Stomach (tissue), 4 donors: ENCODE results near the gene TNS3.

Source experiments
- EP300 ChIP-seq: sonication (generic); formaldehyde crosslinking; IDR thresholded peaks from one replicate; pipeline ENCODE4 v1.6.1; 2017; ENCODE audit warnings: antibody characterized with exemption
- TF ChIP-seq, protein P1 (sequence below), 7 experiments: fragments of 450-650 bp in 4 of 7; fragments of 200-600 bp in 3 of 7; sonication (generic) in 3 of 7; IDR thresholded peaks; one replicate each; pipeline ENCODE4 v1.5.1; 2016 to 2019; ENCODE audit warnings: antibody characterized with exemption in 7 of 7, control low read depth in 2 of 7, mild to moderate bottlenecking in 1 of 7

DNA sequence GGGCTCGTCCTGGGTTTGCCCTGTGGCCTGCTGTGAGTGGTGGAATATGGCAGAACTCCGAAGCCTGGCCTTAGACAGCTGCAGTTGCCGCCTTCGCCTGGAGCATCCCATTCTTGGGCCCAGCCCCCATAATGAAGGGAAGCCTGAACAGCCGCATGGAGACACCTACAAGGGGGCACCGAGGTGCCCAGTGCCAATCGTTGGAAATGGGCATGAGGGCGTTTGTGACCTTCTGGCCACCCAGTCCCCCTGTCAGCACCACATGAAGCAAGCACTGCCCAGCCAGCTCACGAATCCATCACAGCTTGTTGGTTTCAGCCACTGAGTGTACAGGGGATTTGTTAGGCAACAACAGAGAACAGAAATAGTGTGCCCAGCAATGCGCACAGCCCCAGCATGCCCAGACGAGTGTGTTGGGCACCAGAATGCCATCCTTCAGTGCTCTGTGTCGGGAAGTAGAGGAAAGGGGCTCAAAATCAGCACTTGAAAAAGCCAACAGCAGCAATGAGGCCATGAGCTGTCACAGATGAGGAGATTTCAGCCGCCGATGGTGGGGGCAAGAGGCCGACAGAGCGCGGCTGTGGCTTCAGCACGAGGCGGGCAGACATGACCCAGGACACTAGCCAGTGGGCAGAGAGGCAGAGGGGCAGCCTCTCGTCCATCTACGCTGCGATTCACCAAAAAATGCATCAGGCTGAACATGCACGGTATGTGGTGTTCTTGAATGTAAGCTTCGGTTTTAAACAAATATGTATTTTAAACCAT lies 91.2 kb downstream of the TNS3 start:
- TF ChIP-seq, protein P1, sequence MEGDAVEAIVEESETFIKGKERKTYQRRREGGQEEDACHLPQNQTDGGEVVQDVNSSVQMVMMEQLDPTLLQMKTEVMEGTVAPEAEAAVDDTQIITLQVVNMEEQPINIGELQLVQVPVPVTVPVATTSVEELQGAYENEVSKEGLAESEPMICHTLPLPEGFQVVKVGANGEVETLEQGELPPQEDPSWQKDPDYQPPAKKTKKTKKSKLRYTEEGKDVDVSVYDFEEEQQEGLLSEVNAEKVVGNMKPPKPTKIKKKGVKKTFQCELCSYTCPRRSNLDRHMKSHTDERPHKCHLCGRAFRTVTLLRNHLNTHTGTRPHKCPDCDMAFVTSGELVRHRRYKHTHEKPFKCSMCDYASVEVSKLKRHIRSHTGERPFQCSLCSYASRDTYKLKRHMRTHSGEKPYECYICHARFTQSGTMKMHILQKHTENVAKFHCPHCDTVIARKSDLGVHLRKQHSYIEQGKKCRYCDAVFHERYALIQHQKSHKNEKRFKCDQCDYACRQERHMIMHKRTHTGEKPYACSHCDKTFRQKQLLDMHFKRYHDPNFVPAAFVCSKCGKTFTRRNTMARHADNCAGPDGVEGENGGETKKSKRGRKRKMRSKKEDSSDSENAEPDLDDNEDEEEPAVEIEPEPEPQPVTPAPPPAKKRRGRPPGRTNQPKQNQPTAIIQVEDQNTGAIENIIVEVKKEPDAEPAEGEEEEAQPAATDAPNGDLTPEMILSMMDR (IDR thresholded peaks at IDR 0.05), result no peak
- no peak for TF ChIP-seq EP300
